Sciatic nerve (tissue), 2 donors: ENCODE data around the gene CDK17. TPM values are rescaled to one million over a fixed set of nuclear protein-coding genes. Genes with fewer than 3 reads are reported as not detected.
"Not testable (repeated sequence)": the region's sequence is repeated elsewhere in the genome, so short reads cannot be mapped to it uniquely, and the experiment has no call there.

Source experiments
- ATAC-seq: fragments of 200-7000 bp; cut with Tn5 transposase; one replicate; pipeline ENCODE4 v1.9.1; 2020; ENCODE audit warnings: mild to moderate bottlenecking, moderate library complexity
- DNase-seq: peaks from one replicate; pipeline ENCODE4 v3.0.0-alpha.2; 2020; ENCODE audit warnings: low spot score
- intact Hi-C: fragments of 100-400 bp; cut with DNase I; formaldehyde crosslinking; loops from one replicate; pipeline ENCODE4 v1.14.2; 2022
- total RNA-seq: library from RNA; stranded (reverse); fragmentation: NEBNext Ultra II Directional; extraction: Animal tissue kit (Norgen Biotek cat#: 25700); gene quantifications from one replicate; pipeline ENCODE4 v1.2.1, GENCODE V29; 2021
- donor health status: DM: no; HTN: no; CAD: no.
- donor health status: DM: no; HTN: no; CAD: no.

CDK17 gene
- total RNA-seq, result 77.6 TPM

DNA sequence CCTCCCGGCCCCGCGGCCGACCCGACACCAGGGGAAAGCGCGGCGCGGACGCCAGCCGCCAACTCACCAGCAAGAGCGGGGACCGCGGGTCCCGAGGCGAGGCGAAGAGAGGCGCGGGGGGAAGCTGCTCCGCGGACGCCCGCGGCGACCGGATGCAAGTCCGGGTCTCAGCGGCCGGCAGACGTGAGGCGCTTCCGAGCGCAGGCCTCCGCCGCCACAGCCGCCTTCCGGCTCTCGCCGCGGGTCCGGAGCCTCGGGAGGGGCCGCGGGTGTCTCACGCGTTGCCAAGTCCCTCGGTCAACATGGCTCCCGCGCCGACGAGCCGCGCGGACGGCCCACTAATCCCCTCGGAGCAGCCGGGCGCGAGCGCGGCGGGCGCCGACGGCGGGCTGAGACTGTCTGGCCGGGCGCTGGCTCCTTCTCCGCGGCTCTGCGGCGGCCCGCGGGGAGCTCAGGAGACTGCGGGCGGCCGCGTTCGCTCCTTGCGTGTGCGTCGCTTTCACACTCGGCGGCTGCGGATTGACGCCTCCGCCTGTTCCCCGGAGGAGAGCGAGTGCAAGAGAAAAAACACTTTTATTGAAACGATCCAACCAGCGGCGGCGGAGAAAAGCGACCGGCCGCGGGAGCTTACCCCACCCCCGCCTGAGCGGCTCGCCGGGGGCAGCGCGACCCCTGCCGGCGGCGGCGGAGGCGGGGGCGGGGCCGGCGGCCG, at the start of gene CDK17:
CDK17 (minus strand) TSS at position 521 of the 712 bp plus-strand sequence. CDS start 65,603 bp downstream, outside the sequence.
- intact Hi-C loops, result loop anchor here (10.0 kb wide), 1 partner anchor 335 kb away; no protein-coding TSS in a partner anchor
- peak; percentile 89 for ATAC-seq
- peak; percentile 86 for DNase-seq

DNA sequence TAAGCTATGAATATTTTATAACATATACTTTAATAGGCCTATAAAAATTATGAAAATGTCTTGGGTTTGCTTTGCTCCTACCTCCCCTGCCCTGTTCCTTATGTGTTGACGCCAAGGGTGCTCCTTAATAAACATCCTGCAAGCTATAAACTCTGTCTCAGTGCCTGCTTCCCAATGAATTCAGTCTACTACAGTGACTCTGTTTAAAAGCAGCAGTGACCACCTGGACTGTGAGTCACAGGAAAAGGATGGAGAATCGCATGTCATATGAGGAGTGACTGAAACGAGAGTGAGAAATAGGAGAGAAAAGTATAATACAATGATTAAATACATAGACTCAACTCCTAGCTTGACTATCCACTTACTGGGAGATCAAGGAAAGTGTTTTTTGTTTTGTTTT, 48.1 kb upstream of the CDK17 start:
- intact Hi-C loops, result no loop called here
- ATAC-seq, result no peak
- no peak for DNase-seq

GRCh38 chr12:96447256-96447655, 47.0 kb upstream of the CDK17 start:
- ATAC-seq (no peak), DNase-seq (no peak)
- intact Hi-C loops, result no loop called here

DNA sequence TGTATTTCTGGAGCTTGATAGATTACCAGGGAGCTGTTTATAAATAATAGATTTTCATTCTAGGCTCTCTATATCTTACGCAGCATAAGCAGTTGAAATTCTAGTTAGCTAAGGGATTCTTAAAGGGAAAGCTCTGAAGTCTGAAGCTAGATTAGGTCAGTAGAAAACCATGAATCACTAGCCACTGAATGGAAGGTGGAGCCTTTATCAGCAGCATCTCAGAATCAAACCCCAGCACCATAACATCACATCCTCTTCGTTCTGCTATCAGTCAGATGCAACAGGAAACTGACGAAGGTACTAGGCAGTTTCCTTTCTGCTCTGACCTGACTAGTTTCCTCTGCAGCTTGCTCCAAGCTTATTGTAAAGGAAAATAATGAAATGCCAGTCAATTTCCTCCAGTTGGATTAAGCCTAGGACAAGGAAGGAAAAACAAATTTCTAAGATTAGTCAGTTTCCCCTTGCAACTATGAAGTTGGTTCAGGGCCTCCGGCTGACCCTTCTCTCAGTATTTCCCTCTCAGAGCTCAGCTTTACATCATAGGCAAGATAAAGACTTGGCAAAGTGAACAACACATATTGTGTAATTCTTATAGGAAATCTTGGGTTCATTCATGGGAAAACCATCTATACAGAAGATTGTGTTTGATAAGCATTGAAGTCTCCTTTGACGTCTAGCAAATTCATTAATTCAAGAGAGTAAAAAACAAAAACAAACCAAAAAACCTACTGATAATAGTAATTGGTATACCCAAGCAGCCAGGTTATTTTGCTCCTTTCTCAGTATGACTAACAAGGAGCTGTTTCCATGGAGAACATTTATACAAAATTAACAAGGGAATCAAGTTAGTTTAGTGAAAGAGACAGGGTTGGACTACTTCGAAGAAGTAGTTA, 45.7 kb upstream of the CDK17 start:
- DNase-seq, result no peak
- peak; percentile 64 for ATAC-seq
- intact Hi-C loops, result no loop called here

DNA sequence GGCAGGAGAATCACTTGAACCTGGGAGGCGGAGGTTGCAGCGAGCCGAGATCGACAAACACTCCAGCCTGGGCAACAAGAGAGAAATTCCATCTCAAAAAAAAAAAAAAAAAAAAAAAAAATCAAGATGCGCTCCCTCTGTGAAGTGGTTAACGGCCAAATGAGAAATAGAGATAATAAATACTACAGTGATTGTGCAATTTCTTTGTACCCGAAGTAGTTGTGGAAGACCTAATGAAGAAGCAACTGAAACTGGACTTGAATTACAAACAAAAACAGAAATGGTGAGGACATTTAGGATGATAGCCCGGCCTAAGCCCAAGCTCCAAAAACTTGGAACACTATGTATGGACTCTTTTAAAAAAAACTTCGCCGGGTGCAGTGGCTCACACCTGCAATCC, 44.2 kb upstream of the CDK17 start:
- intact Hi-C loops, result no loop called here
- ATAC-seq (no peak), DNase-seq (no peak)

DNA sequence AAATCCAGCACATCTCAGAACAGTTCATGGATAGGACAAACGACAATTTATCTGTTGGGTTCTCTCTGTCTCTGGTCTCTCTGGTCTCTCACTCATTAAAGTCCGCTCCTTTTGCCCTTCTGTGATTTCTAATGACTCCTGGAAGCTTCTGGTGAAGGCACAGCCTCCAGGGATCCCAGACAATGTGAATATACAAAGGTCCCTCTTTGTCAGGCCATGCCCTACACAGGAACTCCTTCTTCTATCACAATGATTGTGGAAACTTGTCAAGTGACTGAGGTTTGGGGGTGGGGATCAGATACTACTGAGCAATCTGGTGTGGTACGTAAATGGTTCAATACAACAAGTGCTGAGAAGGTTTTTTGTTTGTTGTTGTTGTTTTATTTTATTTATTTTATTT, 42.7 kb upstream of the CDK17 start:
- intact Hi-C loops, result no loop called here
- no peak for DNase-seq
- no peak for ATAC-seq

DNA sequence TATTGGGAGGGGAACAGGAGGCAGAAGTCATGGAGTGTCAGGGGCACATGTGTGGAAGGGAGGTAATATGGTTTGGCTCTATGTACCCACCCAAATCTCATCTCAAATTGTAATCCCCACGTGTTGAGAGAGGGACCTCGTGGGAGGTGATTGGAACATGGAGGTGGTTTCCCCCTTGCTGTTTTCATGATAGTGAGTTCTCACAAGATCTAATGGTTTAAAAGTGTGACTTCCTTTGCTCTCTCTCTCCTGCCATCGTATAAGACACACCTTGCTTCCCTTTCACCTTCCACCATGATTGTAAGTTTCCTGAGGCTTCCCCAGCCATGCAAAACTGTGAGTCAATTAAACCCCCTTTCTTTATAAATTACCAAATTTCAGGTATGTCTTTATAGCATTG, 41.6 kb upstream of the CDK17 start:
- ATAC-seq (no peak), DNase-seq (no peak)
- intact Hi-C loops, result no loop called here

- DNase-seq (no peak), ATAC-seq (no peak)
- intact Hi-C loops, result no loop called here
Measured at GRCh38 chr12:96438330-96438729, 38.1 kb upstream of the CDK17 start.

DNA sequence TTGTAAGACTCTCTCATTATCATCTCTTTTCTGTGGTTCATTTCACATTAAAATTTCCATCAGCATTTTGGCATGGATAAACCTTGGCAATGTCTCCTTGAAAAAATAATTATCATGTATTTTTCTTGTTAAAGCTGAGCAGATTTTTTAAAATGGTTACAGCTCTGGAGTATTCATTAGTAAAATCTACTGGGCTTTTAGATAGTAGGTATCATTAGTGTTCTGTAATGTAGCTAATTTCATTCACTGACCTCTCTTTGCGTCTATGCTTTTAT, 36.9 kb upstream of the CDK17 start:
- no peak for ATAC-seq
- intact Hi-C loops, result no loop called here
- no peak for DNase-seq

DNA sequence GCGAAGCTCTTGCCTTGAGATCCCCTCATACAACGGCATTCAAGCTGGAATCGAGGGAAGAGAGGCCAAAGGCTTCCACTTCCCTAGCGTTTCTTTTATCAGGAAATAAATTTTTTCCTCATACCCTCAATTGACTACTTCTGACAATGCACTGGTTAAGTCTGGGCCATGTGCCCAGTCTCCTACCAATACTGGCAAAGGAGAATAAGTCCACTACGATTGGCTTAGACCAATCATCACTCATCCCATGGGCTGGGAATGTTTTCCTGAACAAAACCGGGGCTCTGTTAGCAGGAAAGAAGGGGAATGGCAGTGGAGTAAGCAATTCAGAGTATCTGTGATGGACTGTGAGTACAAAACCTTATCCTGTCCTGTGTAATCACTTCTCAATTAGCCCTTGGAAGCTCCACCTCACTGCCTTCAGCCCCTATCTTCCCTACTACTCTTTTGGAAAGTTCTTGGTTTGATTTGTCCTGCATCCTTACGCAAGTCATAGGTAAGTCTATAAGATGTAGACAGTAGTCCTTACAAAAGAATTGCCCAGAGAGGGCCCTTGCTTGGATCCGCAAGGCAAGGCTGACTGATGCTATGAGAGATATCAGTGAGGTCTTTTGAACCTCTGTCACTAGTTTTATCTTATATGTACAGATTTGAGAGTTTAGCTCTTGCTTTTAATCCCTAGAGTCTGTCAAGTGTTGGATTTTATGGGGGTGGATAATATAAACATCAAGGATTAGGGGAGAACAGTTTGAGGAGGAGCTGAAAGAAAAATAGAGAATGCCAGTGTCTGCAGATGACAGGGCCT, 36.3 kb upstream of the CDK17 start:
- ATAC-seq (no peak), DNase-seq (no peak)
- intact Hi-C loops, result no loop called here

DNA sequence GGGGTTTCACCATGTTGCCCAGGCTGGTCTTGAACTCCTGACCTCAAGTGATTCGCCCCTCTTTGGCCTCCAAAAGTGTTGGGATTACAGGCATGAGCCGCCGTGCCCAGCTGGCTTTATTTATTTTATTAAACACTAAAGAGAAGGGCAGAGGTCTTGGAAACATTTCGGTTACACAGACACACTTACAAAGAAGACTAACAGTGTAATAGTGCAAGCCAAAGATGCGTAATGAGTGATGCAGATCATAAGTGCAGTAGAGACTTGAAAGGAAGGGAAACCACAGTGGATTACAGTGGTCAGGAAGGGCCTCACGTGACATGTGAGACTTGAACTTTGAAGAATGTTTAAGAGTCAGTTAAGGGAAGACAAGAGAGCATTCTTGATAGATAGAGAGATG, 33.9 kb upstream of the CDK17 start:
- intact Hi-C loops, result no loop called here
- ATAC-seq (no peak), DNase-seq (no peak)

- intact Hi-C loops, DNase-seq, ATAC-seq: not testable (repeated sequence)
Measured at GRCh38 chr12:96432496-96433321, 32.5 kb upstream of the CDK17 start.

DNA sequence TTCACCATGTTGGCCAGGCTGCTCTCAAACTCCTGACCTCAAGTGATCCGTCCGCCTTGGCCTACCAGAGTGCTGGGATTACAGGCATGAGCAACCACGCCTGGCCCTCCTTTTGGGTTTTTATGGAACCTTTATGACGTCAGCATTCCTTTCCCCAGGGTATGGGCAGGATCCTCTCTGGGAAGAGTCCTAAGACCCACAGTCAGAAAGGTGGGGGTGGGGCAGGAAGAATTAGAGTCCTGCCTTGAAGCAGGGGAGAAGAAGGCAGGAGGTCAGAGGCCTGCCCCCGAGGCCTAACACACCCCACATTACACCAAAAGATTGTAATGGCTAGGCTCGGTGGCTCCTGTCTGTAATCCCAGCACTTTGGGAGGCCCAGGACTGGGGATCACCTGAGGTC, 30.8 kb upstream of the CDK17 start:
- ATAC-seq (no peak), DNase-seq (no peak)
- intact Hi-C loops, result no loop called here

- peak; percentile 61 for DNase-seq
- intact Hi-C loops, result no loop called here
Measured at GRCh38 chr12:96427269-96427729, 27.1 kb upstream of the CDK17 start.

DNA sequence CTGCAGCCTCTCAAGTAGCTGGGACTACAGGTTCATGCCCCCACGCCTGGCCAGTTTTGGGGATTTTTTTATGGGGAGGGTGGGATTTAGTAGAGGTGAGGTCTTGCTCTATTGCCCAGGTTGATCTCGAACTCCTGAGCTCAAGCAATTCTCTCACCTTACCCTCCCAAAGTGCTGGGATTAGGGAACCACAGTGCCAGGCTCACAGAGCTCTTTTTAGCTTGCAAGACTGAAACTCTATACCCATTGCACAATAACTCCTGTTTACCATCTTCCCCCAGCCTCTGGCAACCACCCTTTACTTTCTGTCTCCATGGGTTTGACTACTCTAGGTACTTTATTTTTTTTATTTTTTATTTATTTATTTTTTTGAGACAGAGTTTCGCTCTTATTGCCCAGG, 25.7 kb upstream of the CDK17 start:
- ATAC-seq (peak; percentile 41), DNase-seq (no peak)
- intact Hi-C loops, result no loop called here

More at GRCh38 chr12:96427269-96427729, 27.1 kb upstream of the CDK17 start:
- ATAC-seq, result peak; percentile 88

- ATAC-seq, result no peak
- no peak for DNase-seq
- intact Hi-C loops, result no loop called here
Measured at GRCh38 chr12:96425321-96425720, 25.1 kb upstream of the CDK17 start.

DNA sequence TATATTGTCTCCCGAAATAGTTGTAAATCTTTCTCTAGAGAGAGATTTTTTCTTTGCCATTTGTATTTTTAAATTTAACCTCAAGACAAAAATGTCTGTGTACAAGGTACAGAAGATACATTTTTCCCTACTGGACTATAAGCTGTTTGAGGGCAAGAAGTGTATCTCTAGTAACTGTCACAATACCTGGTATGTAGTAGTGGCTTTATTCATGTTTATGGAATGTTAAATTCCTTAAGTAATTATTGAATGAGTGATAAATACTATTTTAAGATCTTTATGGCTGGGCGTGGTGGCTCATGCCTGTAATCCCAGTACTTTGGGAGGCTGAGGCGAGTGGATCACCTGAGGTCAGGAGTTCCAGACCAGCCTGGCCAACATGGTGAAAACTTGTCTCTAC, 24.4 kb upstream of the CDK17 start:
- ATAC-seq (no peak), DNase-seq (no peak)
- intact Hi-C loops, result no loop called here

DNA sequence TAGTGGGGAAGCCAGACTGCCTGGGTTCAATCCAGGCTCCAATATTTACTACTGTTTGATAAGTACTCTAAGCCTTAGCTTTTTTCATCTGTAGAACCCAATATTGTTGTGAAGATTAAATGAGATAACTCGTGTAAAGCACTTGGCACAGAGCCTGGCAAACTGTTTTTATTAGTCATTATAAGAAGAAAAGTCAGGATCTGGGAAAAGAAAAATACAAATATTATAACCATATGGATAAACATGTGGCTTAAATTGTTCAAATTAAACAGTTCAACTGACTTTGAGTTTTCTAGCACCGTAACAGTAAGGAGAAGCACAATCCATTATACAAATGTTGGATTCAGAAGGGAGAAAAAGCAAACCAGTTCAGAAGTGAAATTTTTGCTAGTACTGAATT, 22.0 kb upstream of the CDK17 start:
- no peak for ATAC-seq
- no peak for DNase-seq
- intact Hi-C loops, result no loop called here

DNA sequence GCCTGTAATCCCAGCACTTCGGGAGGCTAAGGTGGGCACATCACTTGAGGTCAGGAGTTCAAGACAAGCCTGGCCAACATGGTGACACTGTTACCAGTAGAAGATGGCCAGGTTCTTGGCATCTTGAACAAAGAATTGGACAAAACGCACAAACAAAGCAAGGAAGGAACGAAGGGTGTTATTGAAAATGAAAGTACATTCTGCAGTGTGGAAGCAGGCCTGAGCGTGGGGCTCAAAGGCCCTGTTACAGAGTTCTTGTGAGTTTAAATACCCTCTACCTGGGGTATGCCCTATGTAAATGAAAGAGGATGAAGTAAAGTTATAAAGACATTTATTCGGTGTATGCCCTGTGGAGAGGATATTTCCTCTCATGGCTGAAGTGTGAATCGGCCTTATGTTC, 20.8 kb upstream of the CDK17 start:
- ATAC-seq (no peak), DNase-seq (no peak)
- intact Hi-C loops, result no loop called here
